Fibroblast of skin of left biceps (primary cell): Measurements from ENCODE around the gene SNTG2.
A peak's percentile ranks its signal among the peaks of the same experiment; 100 is the strongest.
"Not testable (repeated sequence)": the region's sequence is repeated elsewhere in the genome, so short reads cannot be mapped to it uniquely, and the experiment has no call there.

Experiments
- DNase-seq, 2 experiments: peaks; one replicate each; pipeline ENCODE4 v3.0.0-alpha.2; 2013; ENCODE audit warnings: low read depth in 2 of 2

SNTG2 gene

DNA sequence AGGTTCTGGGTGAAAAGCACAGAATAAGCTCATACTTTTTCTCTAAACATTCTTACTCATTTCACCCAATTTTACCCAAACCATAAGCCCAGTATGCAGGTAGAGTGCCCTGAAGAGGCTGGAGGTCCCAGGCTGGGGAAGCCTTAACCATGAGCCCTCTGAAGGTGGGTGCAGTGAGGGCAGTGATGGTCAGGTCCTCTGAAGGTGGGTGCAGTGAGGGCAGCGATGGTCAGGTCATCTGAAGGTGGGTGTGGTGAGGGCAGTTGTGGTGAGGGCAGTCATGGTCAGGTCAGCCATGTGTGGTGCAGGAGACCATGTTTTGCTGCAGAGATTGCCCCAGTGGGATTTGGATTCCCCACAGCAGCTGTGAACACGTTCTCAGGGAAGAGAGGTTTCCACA, 148.8 kb downstream of the SNTG2 start:
- no peak for DNase-seq

- DNase-seq: no peak
These were observed 150.5 kb downstream of the SNTG2 start for GRCh38 chr2:1101011-1101782.

GRCh38 chr2:1101982-1102590, 151.4 kb downstream of the SNTG2 start:
- DNase-seq: no peak

- DNase-seq: no peak
These were observed 153.7 kb downstream of the SNTG2 start for GRCh38 chr2:1104364-1104763.

DNA sequence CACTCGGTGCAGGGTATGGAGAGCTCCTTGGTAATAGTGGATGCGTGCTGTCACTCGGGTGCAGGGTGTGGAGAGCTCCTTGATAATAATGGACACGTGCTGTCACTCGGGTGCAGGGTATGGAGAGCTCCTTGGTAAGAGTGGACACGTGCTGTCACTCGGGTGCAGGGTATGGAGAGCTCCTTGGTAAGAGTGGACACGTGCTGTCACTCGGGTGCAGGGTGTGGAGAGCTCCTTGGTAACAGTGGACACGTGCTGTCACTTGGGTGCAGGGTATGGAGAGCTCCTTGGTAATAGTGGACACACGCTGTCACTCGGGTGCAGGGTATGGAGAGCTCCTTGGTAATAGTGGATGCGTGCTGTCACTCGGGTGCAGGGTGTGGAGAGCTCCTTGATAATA, 155.7 kb downstream of the SNTG2 start:
- DNase-seq: not testable (repeated sequence)

DNA sequence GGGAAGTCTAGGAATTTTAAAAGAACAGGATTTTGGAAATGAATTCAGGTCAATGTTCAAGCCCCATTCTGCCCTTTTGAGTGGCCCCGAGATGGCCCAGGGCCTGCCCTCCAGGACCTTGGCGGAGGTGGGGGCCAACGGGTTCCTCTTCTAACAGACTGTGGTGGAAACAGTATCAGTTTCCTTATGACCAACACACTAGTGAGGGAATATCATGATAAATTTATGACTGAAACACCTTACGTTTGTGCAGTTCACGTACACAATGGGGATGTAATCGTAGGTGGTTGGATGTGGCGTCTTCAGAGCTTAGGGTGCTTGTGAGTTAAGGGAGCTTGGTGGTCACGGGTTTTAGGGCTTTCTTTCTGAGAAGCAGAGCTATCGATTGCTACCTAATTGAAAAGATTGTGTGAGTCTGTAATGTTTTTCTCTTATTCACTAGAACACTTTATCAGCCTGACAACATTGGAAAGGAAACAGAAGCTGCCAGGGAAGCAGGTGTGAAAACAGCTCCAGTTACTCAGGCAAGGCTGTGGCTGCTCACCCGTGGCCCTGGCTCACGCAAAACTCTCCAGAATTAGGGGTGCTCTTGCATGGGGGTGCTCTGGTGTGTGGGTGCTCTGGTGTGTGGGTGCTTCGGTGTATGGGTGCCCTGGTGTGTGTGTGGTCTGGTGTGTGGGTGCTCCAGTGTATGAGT, 165.3 kb downstream of the SNTG2 start:
- no peak for DNase-seq

DNA sequence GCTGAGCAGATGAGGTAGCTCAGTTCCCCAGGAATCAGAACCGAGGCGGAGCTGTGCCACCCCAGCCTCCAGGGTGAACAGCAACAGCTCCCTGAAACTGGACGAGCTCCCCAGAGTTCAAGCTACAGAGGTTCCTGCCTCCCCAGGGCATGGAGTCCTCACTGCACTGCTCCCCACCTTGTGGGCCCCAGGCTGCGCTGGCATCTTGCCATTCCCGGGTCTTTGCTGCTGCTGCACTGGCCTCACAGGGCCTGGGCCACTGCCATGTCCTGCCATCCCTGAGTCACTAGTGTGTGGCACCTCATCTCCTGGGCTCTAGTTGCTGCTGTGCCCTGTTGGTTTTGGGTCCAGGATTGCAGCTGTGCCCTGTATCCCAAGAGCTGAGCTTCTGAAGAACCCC, 166.9 kb downstream of the SNTG2 start:
- no peak for DNase-seq

GRCh38 chr2:1125217-1125616, 174.6 kb downstream of the SNTG2 start:
- no peak for DNase-seq

DNA sequence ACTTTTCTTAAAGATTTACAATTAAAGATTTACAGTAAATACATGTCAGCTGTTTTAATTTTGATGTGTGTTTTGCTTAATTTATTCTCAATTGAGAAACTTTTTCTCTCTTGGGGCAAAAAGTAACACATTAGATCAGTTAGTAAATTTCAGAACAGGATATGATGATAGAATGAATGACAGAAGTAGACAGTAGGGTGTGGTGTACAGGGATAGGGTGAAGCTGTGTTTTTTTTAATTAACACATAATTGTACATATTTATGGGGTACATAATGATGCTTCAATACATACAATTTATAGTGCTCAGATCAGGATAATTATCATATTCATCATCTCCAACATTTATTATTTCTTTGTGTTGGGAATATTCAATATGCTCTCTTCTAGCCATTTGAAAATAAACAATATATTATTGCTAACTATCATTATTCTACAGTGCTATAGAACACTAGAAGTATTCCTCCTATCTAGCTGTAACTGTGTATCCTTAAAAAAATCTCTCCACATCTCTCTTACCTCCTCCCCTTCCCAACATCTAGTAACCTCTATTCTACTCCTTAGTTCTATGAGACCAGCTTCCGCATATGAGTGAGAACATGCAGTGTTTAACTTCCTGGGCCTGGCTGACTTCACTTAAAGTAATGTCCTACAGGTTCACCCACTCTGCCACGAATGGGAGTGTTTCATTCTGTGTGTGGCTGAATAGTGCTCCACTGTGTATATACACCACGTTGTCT, 175.2 kb downstream of the SNTG2 start:
- DNase-seq: no peak

- no peak for DNase-seq
These were observed 179.3 kb downstream of the SNTG2 start for GRCh38 chr2:1129982-1130381.

GRCh38 chr2:1130922-1131321, 180.3 kb downstream of the SNTG2 start:
- DNase-seq: no peak

GRCh38 chr2:1132328-1132969, 181.8 kb downstream of the SNTG2 start:
- DNase-seq: no peak

GRCh38 chr2:1133896-1134295, 183.2 kb downstream of the SNTG2 start:
- not testable (repeated sequence) for DNase-seq

DNA sequence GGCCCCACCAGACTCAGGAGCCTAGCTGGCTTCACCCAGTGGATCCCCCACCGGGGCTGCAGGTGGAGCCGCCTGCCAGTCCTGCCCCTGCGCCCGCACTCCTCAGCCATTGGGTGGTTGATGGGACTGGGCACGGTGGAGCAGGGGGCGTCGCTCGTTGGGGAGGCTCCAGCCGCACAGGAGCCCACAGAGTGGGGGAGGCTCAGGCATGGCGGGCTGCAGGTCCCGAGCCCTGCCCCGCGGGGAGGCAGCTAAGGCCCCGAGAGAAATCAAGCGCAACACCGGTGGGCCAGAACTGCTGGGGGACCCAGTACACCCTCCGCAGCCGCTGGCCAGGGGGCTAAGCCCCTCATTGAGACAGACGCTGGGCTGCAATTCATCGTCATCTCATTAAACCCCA, 184.0 kb downstream of the SNTG2 start:
- no peak for DNase-seq

DNA sequence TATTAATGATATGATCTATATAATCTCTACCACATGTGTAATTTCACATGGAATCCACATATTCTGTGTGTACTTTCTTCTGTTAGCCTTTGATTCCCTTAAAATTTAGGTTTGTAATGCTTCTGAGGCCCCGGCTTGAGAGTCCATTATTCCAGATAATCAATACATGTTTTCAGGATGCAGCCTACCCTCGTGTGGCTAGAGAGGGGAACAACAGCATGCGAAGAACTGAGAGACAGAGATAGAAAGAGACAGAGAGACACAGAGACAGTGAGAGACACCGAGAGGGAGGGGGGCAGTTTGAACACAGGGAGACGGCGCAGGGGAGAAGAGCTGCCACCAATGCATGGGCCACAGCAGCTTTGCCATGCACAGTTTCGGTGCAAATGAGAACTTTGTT, 185.4 kb downstream of the SNTG2 start:
- peak in 1 of 2 experiments; percentile 1 for DNase-seq

- DNase-seq: no peak
These were observed 186.2 kb downstream of the SNTG2 start for GRCh38 chr2:1136846-1137245.

- DNase-seq: no peak
These were observed 186.6 kb downstream of the SNTG2 start for GRCh38 chr2:1137264-1137663.

- DNase-seq: no peak
These were observed 187.3 kb downstream of the SNTG2 start for GRCh38 chr2:1137913-1138391.

DNA sequence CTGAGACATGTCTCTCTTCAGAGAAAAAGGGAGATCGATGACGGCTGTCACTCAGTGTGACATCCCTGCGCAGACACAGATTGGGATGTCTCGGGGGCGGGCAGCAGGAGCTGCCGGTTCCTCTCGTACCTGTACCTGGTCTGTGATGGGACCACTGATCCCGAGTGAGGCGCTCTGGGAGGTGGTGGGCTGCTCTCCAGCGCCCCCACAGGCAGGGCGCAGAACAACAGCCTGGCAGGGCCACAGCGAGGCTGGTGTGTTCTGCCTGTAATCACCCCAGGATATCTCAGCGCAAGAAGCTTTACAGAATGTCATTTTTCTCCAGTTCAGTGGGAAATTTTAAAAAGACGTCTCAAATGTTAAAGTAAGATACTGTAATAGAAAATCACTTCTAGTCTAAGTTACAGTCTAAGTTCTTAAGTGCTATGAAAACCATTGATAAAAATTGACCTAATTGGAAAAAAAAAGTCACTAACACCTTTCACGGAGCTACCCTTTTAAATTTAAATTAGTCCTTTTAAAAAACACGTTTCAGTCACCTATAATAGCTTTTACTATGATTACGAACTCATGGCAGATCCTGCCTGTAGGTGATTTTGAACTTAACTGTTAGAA, 189.8 kb downstream of the SNTG2 start:
- DNase-seq: no peak

DNA sequence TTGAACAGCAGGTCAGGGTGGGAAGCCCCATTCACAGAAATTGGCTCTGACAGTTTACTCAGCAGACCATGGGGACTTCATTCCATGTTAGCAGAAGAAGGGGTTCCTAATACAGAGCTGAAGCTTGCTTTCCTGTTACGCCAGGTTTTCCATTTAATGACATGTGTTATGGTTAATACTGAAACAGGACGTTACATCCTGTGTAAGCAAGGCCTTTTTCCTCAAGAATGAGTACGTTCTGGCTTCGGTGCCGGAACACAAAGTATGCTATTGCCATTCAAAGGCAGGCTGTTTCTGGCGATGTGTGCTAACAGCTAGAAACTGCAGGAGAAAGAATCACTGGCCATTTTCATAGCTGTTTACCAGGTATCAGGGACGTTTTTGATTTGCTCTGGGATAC, 190.4 kb downstream of the SNTG2 start:
- DNase-seq: no peak

DNA sequence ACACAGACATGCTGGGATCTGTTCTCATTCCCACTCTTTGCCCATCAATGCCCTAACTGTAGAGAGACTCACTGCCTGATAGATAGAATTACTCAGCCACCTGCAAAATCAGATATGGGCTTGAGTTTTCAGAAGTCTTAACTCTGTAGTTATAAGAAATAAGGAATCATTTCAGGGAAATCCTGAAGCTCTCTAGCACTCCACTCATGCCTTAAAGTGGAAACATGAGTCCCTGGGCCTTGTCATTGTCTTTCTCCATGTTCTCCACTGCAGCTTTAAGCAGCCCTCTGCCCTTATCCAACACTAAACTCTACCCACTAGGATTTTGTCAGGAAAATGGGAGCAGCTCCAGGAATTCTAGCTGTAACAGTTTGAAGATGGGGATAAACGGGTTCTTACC, 192.5 kb downstream of the SNTG2 start:
- DNase-seq: no peak
